Neural cell (in vitro differentiated cells): Measurements from ENCODE around the gene PRMT3. TPM values are rescaled to one million over a fixed set of nuclear protein-coding genes. Genes with fewer than 3 reads are reported as not detected.

Experiments
- H2AFZ ChIP-seq: fragments of 200-600, 300-800 bp; sonication (generic), shearing (Covaris generic); 2 replicates; pipeline ENCODE4 v1.6.0; 2014; ENCODE audit warnings: low read depth, mild to moderate bottlenecking, antibody characterized with exemption, low read length, moderate library complexity
- H3F3A ChIP-seq: fragments of 200-600 bp; shearing (Covaris generic); 2 replicates; pipeline ENCODE4 v1.6.1; 2016; ENCODE audit warnings: mild to moderate bottlenecking, moderate library complexity, mixed read lengths, antibody characterized with exemption, low read length; ENCODE audit not compliant: insufficient read depth, poor library complexity, severe bottlenecking
- H3K27ac ChIP-seq: fragments of 200-600, 300-800 bp; sonication (generic), shearing (Covaris generic); 2 replicates; pipeline ENCODE4 v1.5.1; 2014; ENCODE audit warnings: mild to moderate bottlenecking, low read length, moderate library complexity
- H3K27me3 ChIP-seq: fragments of 300-800, 200-600 bp; sonication (generic), shearing (Covaris generic); 2 replicates; pipeline ENCODE4 v1.6.0; 2014; ENCODE audit warnings: mild to moderate bottlenecking, low read depth, low read length, moderate library complexity; ENCODE audit not compliant: insufficient read depth
- H3K36me3 ChIP-seq: fragments of 300-800, 200-600 bp; sonication (generic), shearing (Covaris generic); 2 replicates; pipeline ENCODE4 v1.5.1; 2014; ENCODE audit warnings: mild to moderate bottlenecking, antibody characterized with exemption, low read length, moderate library complexity; ENCODE audit not compliant: insufficient read depth
- H3K4me2 ChIP-seq: fragments of 300-800, 200-600 bp; sonication (generic), shearing (Covaris generic); 2 replicates; pipeline ENCODE4 v1.6.0; 2014; ENCODE audit warnings: mild to moderate bottlenecking, low read length
- H3K4me3 ChIP-seq: fragments of 300-800, 200-600 bp; sonication (generic), shearing (Covaris generic); 2 replicates; pipeline ENCODE4 v1.5.1; 2014; ENCODE audit warnings: mild to moderate bottlenecking, low read length, moderate library complexity
- H3K79me2 ChIP-seq: fragments of 200-600 bp; shearing (Covaris generic); replicated peaks from 2 replicates; pipeline ENCODE4 v1.6.0; 2014; ENCODE audit warnings: mild to moderate bottlenecking, low read length, moderate library complexity; ENCODE audit not compliant: insufficient read depth
- H3K9ac ChIP-seq: fragments of 300-800, 200-600 bp; sonication (generic), shearing (Covaris generic); 2 replicates; pipeline ENCODE4 v1.6.1; 2016; ENCODE audit warnings: mild to moderate bottlenecking, low read length, mixed read lengths
- H3K9me2 ChIP-seq: fragments of 200-600 bp; shearing (Covaris generic); 2 replicates; pipeline ENCODE4 v1.6.1; 2016; ENCODE audit warnings: mild to moderate bottlenecking, low read length, mixed read lengths; ENCODE audit not compliant: insufficient read depth
- H3K9me3 ChIP-seq: fragments of 200-600, 300-800 bp; sonication (generic), shearing (Covaris generic); 2 replicates; pipeline ENCODE4 v1.6.1; 2016; ENCODE audit warnings: mild to moderate bottlenecking, mixed run types, low read length, moderate library complexity, mixed read lengths
- H4K20me1 ChIP-seq: fragments of 200-600 bp; shearing (Covaris generic); 2 replicates; pipeline ENCODE4 v1.6.1; 2016; ENCODE audit warnings: mild to moderate bottlenecking, mixed run types; ENCODE audit not compliant: insufficient read depth
- EP300 ChIP-seq: fragments of 450-650 bp; conservative IDR thresholded peaks from 2 replicates; pipeline ENCODE4 v1.6.1; 2014; ENCODE audit warnings: antibody characterized with exemption, mild to moderate bottlenecking, moderate library complexity; ENCODE audit not compliant: poor library complexity, severe bottlenecking
- MXI1 ChIP-seq: fragments of 450-650 bp; conservative IDR thresholded peaks from 2 replicates; pipeline ENCODE4 v1.6.1; 2014; ENCODE audit warnings: antibody characterized with exemption, mild to moderate bottlenecking; ENCODE audit not compliant: poor library complexity, severe bottlenecking
- POLR2AphosphoS5 ChIP-seq: IDR thresholded peaks from 2 replicates; pipeline ENCODE4 v1.6.1; 2012
- SMC3 ChIP-seq: fragments of 450-650 bp; conservative IDR thresholded peaks from 2 replicates; pipeline ENCODE4 v1.6.1; 2014; ENCODE audit warnings: antibody characterized with exemption, mild to moderate bottlenecking, moderate library complexity; ENCODE audit not compliant: poor library complexity
- TAF1 ChIP-seq: IDR thresholded peaks from 2 replicates; pipeline ENCODE4 v1.6.1; 2012; ENCODE audit warnings: low read depth
- polyA plus RNA-seq: library from polyadenylated mRNA; depleted of rRNA; stranded (reverse); fragments of >200 nt; gene quantifications from 2 replicates; pipeline ENCODE4 v1.2.3, GENCODE V29; 2014
- TF ChIP-seq, protein P1 (sequence below): IDR thresholded peaks from 2 replicates; pipeline ENCODE4 v1.6.1; 2012; ENCODE audit warnings: borderline replicate concordance
- TF ChIP-seq, protein P2 (sequence below): fragments of 450-650 bp; IDR thresholded peaks from 2 replicates; pipeline ENCODE4 v1.5.1; 2014; ENCODE audit warnings: antibody characterized with exemption, mild to moderate bottlenecking, moderate library complexity; ENCODE audit not compliant: poor library complexity, severe bottlenecking

Gene PRMT3
- polyA plus RNA-seq, 1 donor from 2014 or later = 16.5 TPM

- Histone ChIP-seq H3K27me3 (no peaks in the 10 kb centered on the region), H3K9me3 (no peaks in the 10 kb centered on the region), H3K4me2 (no peak overlapping the region), H3K79me2 (no peaks in the 10 kb centered on the region), H3K4me3 (no peak overlapping the region), H3K9ac (no peak overlapping the region), H3F3A (no peaks in the 10 kb centered on the region), H4K20me1 (no peaks in the 10 kb centered on the region), H2AFZ (no peak overlapping the region), H3K9me2 (no peaks in the 10 kb centered on the region), H3K27ac (no peak overlapping the region), H3K36me3 (no peaks in the 10 kb centered on the region)
- TF ChIP-seq EP300 (no peak), TAF1 (no peak), SMC3 (no peak), MXI1 (no peak), POLR2AphosphoS5 (no peak)
- TF ChIP-seq, protein P1, sequence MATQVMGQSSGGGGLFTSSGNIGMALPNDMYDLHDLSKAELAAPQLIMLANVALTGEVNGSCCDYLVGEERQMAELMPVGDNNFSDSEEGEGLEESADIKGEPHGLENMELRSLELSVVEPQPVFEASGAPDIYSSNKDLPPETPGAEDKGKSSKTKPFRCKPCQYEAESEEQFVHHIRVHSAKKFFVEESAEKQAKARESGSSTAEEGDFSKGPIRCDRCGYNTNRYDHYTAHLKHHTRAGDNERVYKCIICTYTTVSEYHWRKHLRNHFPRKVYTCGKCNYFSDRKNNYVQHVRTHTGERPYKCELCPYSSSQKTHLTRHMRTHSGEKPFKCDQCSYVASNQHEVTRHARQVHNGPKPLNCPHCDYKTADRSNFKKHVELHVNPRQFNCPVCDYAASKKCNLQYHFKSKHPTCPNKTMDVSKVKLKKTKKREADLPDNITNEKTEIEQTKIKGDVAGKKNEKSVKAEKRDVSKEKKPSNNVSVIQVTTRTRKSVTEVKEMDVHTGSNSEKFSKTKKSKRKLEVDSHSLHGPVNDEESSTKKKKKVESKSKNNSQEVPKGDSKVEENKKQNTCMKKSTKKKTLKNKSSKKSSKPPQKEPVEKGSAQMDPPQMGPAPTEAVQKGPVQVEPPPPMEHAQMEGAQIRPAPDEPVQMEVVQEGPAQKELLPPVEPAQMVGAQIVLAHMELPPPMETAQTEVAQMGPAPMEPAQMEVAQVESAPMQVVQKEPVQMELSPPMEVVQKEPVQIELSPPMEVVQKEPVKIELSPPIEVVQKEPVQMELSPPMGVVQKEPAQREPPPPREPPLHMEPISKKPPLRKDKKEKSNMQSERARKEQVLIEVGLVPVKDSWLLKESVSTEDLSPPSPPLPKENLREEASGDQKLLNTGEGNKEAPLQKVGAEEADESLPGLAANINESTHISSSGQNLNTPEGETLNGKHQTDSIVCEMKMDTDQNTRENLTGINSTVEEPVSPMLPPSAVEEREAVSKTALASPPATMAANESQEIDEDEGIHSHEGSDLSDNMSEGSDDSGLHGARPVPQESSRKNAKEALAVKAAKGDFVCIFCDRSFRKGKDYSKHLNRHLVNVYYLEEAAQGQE = no peak
- TF ChIP-seq, protein P2, sequence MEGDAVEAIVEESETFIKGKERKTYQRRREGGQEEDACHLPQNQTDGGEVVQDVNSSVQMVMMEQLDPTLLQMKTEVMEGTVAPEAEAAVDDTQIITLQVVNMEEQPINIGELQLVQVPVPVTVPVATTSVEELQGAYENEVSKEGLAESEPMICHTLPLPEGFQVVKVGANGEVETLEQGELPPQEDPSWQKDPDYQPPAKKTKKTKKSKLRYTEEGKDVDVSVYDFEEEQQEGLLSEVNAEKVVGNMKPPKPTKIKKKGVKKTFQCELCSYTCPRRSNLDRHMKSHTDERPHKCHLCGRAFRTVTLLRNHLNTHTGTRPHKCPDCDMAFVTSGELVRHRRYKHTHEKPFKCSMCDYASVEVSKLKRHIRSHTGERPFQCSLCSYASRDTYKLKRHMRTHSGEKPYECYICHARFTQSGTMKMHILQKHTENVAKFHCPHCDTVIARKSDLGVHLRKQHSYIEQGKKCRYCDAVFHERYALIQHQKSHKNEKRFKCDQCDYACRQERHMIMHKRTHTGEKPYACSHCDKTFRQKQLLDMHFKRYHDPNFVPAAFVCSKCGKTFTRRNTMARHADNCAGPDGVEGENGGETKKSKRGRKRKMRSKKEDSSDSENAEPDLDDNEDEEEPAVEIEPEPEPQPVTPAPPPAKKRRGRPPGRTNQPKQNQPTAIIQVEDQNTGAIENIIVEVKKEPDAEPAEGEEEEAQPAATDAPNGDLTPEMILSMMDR = no peak
Measured at GRCh38 chr11:20452585-20452984, 65.1 kb downstream of the PRMT3 start.

DNA sequence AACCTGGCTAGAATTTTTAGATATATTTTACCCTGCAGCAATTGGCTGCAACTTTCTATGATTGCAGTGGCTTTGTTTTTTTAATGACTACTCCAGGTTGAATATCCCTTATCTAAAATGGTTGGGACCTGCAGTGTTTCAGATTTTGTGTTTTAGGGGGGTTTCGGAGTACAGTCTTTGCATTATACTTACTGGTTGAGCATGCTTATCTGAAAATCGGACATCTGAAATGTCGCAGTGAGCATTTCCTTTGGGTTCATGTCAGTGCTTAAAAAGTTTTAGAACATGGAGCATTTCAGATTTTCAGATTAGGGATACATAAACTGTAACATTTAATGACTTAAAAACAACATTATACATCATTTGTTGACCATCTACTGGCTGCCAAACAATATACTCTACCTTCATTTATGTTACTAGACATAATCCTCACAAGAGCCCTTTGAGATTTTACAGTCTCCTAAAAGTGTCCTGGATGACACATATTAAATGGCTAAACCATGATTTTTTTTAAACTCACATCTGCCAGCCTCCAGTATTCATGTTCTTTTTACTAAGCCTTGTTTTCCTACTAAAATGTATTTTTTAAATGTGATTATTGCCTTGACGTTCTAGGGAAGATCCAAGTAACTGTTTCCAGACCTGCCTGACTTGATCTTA lies 66.3 kb downstream of the PRMT3 start:
- no peaks in the 10 kb centered on the region for H3K9me3 ChIP-seq
- no peaks in the 10 kb centered on the region for H3K79me2 ChIP-seq
- H3K4me2 ChIP-seq = no peak overlapping the region
- no peak overlapping the region for H2AFZ ChIP-seq
- no peak overlapping the region for H3K27ac ChIP-seq
- no peak overlapping the region for H3K4me3 ChIP-seq
- H3F3A ChIP-seq = no peaks in the 10 kb centered on the region
- no peaks in the 10 kb centered on the region for H3K27me3 ChIP-seq
- no peak for TF ChIP-seq TAF1
- TF ChIP-seq POLR2AphosphoS5 = no peak
- no peak for TF ChIP-seq SMC3
- TF ChIP-seq, protein P1 = no peak
- TF ChIP-seq EP300 = no peak
- no peaks in the 10 kb centered on the region for H4K20me1 ChIP-seq
- H3K9me2 ChIP-seq = no peaks in the 10 kb centered on the region
- H3K9ac ChIP-seq = no peak overlapping the region
- no peaks in the 10 kb centered on the region for H3K36me3 ChIP-seq
